Panc1 (cell line): ENCODE results near the gene LMO1.

Experiments
- POLR2AphosphoS5 ChIP-seq: IDR thresholded peaks from 2 replicates; pipeline ENCODE4 v1.6.1; 2012; ENCODE audit warnings: mild to moderate bottlenecking, low read depth, low read length, moderate library complexity
- SIN3A ChIP-seq: IDR thresholded peaks from 2 replicates; pipeline ENCODE4 v1.6.1; 2012; ENCODE audit warnings: low read depth, mild to moderate bottlenecking, low read length, moderate library complexity, borderline replicate concordance; ENCODE audit not compliant: insufficient read depth
- TF ChIP-seq, protein P1 (sequence below): fragments of 450-650 bp; IDR thresholded peaks from 2 replicates; pipeline ENCODE4 v1.5.1; 2017; ENCODE audit warnings: mild to moderate bottlenecking

DNA sequence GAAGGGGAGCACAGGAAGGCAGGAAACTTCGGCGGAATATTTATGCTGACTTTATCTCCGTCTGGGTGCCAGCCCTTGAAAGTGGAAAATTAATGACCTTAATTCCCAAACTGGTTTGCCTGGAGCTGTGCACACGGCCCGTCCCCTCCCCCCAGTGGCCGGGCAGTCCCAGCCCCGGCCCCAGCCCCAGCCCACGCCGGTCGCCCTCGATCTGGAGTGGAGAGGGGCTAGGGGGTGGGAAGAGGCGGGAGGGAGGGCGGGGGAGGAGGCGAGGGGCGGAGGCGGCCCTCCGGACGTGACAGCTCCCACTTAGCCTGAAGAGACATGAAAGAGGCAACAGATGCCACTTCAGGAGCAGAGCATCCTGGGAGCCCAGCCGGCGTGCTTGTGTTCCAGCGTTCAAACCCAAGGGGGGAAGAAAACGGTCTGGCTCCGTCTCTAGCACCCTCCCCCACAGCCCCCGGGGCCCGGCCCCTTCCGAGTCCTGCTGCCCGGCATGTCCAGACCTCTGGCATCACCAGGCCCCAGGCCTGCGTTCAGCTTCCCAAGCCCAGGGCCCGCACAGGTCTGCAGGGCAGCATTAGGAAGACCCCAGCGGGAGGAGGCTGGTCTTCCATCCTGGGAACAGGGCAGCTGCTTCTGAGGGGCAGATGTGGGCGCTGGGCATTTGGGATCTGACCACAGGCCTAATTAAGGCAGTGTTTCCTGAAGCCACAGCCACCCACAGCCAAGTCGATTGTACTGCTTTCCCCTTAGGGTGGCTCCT is 20.0 kb upstream of the LMO1 start:
- TF ChIP-seq, protein P1, sequence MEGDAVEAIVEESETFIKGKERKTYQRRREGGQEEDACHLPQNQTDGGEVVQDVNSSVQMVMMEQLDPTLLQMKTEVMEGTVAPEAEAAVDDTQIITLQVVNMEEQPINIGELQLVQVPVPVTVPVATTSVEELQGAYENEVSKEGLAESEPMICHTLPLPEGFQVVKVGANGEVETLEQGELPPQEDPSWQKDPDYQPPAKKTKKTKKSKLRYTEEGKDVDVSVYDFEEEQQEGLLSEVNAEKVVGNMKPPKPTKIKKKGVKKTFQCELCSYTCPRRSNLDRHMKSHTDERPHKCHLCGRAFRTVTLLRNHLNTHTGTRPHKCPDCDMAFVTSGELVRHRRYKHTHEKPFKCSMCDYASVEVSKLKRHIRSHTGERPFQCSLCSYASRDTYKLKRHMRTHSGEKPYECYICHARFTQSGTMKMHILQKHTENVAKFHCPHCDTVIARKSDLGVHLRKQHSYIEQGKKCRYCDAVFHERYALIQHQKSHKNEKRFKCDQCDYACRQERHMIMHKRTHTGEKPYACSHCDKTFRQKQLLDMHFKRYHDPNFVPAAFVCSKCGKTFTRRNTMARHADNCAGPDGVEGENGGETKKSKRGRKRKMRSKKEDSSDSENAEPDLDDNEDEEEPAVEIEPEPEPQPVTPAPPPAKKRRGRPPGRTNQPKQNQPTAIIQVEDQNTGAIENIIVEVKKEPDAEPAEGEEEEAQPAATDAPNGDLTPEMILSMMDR: no peak
- TF ChIP-seq POLR2AphosphoS5 (no peak), SIN3A (no peak)
